Stimulated activated CD8-positive, alpha-beta memory T cell treated with anti-CD3 and anti-CD28 coated beads, Interleukin-7, amount 100 ng/mL, for 48 hours (primary cell): ENCODE data around the gene TNIP3.
"Not testable (repeated sequence)": the region's sequence is repeated elsewhere in the genome, so short reads cannot be mapped to it uniquely, and the experiment has no call there.

Source experiments
- DNase-seq, 2 donors: peaks; one replicate each; pipeline ENCODE4 v3.0.0-alpha.2; 2020; ENCODE audit warnings: low read depth in 1 of 2; ENCODE audit errors: extremely low read depth in 1 of 2

Gene TNIP3

GRCh38 chr4:121180558-121180957 is 16.4 kb upstream of the TNIP3 start:
- no peak for DNase-seq

- no peak for DNase-seq
Measured at GRCh38 chr4:121177246-121178137, 13.4 kb upstream of the TNIP3 start.

GRCh38 chr4:121176082-121176934 is 12.2 kb upstream of the TNIP3 start:
- DNase-seq = no peak

GRCh38 chr4:121171477-121171876 is 7.4 kb upstream of the TNIP3 start:
- DNase-seq = not testable (repeated sequence)

GRCh38 chr4:121168446-121169281 is 4.5 kb upstream of the TNIP3 start:
- DNase-seq = no peak

GRCh38 chr4:121166976-121167375 is 2.9 kb upstream of the TNIP3 start:
- DNase-seq = no peak

GRCh38 chr4:121165206-121165605 is 1.1 kb upstream of the TNIP3 start:
- DNase-seq = no peak

GRCh38 chr4:121156822-121157769 is 7.0 kb downstream of the TNIP3 start:
- no peak for DNase-seq

- DNase-seq = no peak
Measured at GRCh38 chr4:121155893-121156292, 8.2 kb downstream of the TNIP3 start.

- peak in 1 of 2 donors; percentile 12 for DNase-seq
Measured at GRCh38 chr4:121154103-121154515, 10.0 kb downstream of the TNIP3 start.

- no peak for DNase-seq
Measured at GRCh38 chr4:121151942-121152341, 12.2 kb downstream of the TNIP3 start.

GRCh38 chr4:121150486-121150885 is 13.6 kb downstream of the TNIP3 start:
- DNase-seq = no peak

GRCh38 chr4:121150003-121150402 is 14.1 kb downstream of the TNIP3 start:
- no peak for DNase-seq

GRCh38 chr4:121148621-121149020 is 15.5 kb downstream of the TNIP3 start:
- no peak for DNase-seq

GRCh38 chr4:121148000-121148399 is 16.1 kb downstream of the TNIP3 start:
- DNase-seq = no peak

- DNase-seq = no peak
Measured at GRCh38 chr4:121146530-121146929, 17.6 kb downstream of the TNIP3 start.

GRCh38 chr4:121145430-121145829 is 18.7 kb downstream of the TNIP3 start:
- no peak for DNase-seq

- no peak for DNase-seq
Measured at GRCh38 chr4:121144021-121144420, 20.1 kb downstream of the TNIP3 start.

GRCh38 chr4:121143131-121143530 is 21.0 kb downstream of the TNIP3 start:
- no peak for DNase-seq
